Activated T-cell treated with anti-CD3 and anti-CD28 coated beads, Interleukin-2, amount 50 U/mL, for 72 hours (primary cell): ENCODE data around the gene GSTM2. TPM values are rescaled to one million over a fixed set of nuclear protein-coding genes. Genes with fewer than 3 reads are reported as not detected.

Source experiments
- ATAC-seq, 2 donors: fragments of 150-1000 bp; cut with Tn5 transposase; replicated peaks in 1 of 2; 2 replicates each; pipeline ENCODE4 v1.10.0; 2021; ENCODE audit warnings: moderate library complexity in 2 of 2, mild to moderate bottlenecking in 1 of 2
- DNase-seq, 2 donors: peaks; one replicate each; pipeline ENCODE4 v3.0.0; 2021 to 2022; ENCODE audit warnings: mixed read lengths in 1 of 2
- H3K27ac Mint-ChIP-seq: one replicate; pipeline ENCODE4 v1.8.0; 2022; ENCODE audit warnings: mild to moderate bottlenecking, moderate library complexity, mixed read lengths
- H3K27me3 Mint-ChIP-seq: one replicate; pipeline ENCODE4 v1.8.0; 2022; ENCODE audit warnings: low read depth, mixed read lengths
- H3K36me3 Mint-ChIP-seq, 2 donors: one replicate each; pipeline ENCODE4 v1.8.0; 2022; ENCODE audit warnings: mixed read lengths in 2 of 2, mild to moderate bottlenecking in 1 of 2; ENCODE audit not compliant: insufficient read depth in 2 of 2
- H3K4me1 Mint-ChIP-seq: one replicate; pipeline ENCODE4 v1.8.0; 2022; ENCODE audit warnings: low read depth, mixed read lengths
- H3K4me3 Mint-ChIP-seq, 2 donors: one replicate each; pipeline ENCODE4 v1.8.0; 2022; ENCODE audit warnings: mild to moderate bottlenecking in 2 of 2, mixed read lengths in 2 of 2, moderate library complexity in 2 of 2
- H3K9me3 Mint-ChIP-seq, 2 donors: one replicate each; pipeline ENCODE4 v1.8.0; 2022; ENCODE audit warnings: mixed read lengths in 2 of 2
- total RNA-seq, 2 donors: library from RNA; stranded (reverse); gene quantifications; one replicate each; pipeline ENCODE4 v1.2.3, GENCODE V29; 2022

The GSTM2 gene
- total RNA-seq, 2 donors from 2014 or later = 40.2 to 41.9 TPM

- no peak for DNase-seq
- no peak for ATAC-seq
- Mint-ChIP-seq H3K4me1 (peaks cover 5% of the 10 kb centered on the region), H3K4me3 (no peak overlapping the region), H3K27ac (no peak overlapping the region), H3K27me3 (no peaks in the 10 kb centered on the region), H3K9me3 (no peaks in the 10 kb centered on the region), H3K36me3 (no peaks in the 10 kb centered on the region)
Measured at GRCh38 chr1:109722908-109723691, 55.2 kb downstream of the GSTM2 start.

Other genes with a start within 250 kb of the GSTM2 start
- gene PSMA5, start 241.6 kb upstream of the GSTM2 start, total RNA-seq = 100 to 1,000 TPM; 169 to 179 TPM
- gene SYPL2, start 201.5 kb upstream of the GSTM2 start, total RNA-seq = under 1 TPM; 0.10 to 0.37 TPM
- gene ATXN7L2, start 184.2 kb upstream of the GSTM2 start, total RNA-seq = 10 to 100 TPM; 11.9 to 13.3 TPM
- 10 to 100 TPM; 15.8 to 16.5 TPM for gene CYB561D1, start 174.0 kb upstream of the GSTM2 start, total RNA-seq
- 1 to 10 TPM; 2.1 to 2.6 TPM for gene AMIGO1, start 158.3 kb upstream of the GSTM2 start, total RNA-seq
- not detected for gene GPR61, start 128.2 kb upstream of the GSTM2 start, total RNA-seq
- gene GNAI3, start 119.4 kb upstream of the GSTM2 start, total RNA-seq = 10 to 100 TPM in 1 of 2 donors, 1 to 10 TPM in 1; 8.9 to 10.1 TPM
- under 1 TPM; 0.17 to 0.23 TPM for gene GNAT2, start 48.4 kb upstream of the GSTM2 start, total RNA-seq
- gene AMPD2, start 48.2 kb upstream of the GSTM2 start, total RNA-seq = 10 to 100 TPM; 64.0 to 79.2 TPM
- gene GSTM4, start 12.0 kb upstream of the GSTM2 start, total RNA-seq = 10 to 100 TPM; 23.5 to 31.1 TPM
- 10 to 100 TPM; 37.2 to 60.6 TPM for gene GSTM1, start 19.8 kb downstream of the GSTM2 start, total RNA-seq
- 1 to 10 TPM in 1 of 2 donors, under 1 TPM in 1; 0.81 to 1.0 TPM for gene GSTM5, start 44.2 kb downstream of the GSTM2 start, total RNA-seq
- 10 to 100 TPM in 1 of 2 donors, 1 to 10 TPM in 1; 8.1 to 13.3 TPM for gene GSTM3, start 73.0 kb downstream of the GSTM2 start, total RNA-seq
- gene EPS8L3, start 95.9 kb downstream of the GSTM2 start, total RNA-seq = not detected
- 10 to 100 TPM; 46.3 to 83.0 TPM for gene CSF1, start 242.8 kb downstream of the GSTM2 start, total RNA-seq